Activated CD4-positive, alpha-beta T cell treated with anti-CD3 and anti-CD28 coated beads, Interleukin-2, Interleukin-4, amounts not matched to agents 100 ng/mL and 50 ng/mL, durations not matched to agents 16 hours and 8 hours (primary cell): Measurements from ENCODE around the gene PDE4D.

ENCODE experiments used
- DNase-seq: peaks from one replicate; pipeline ENCODE4 v3.0.0-alpha.2; 2020; ENCODE audit warnings: low spot score

PDE4D gene

DNA sequence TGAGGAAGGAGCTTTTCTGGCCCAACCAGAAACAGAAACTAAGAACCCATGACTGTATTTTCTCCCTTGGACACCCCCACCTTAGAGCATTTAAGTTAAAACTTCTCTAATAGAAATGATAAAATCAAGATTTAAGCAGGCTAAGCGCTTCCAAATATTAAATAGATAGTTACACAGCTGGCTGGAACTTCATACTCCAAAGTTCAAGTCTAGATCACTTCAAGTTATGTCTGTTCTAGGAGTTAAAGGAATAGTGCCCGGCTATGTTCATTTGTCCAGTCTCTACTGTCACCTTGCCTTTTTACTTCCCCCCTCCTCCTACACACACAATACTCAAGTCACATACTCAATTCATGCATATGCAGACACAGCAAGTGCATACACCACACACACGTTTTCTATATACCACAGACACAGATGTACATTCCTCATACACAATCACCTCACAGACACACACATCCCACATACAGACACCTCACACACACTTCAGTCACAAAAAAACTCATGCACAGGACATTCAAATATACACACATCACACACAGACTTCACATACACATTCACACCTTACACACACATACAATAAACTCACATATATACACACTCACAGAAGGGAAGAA, 237.7 kb downstream of the PDE4D start:
- DNase-seq: no peak

DNA sequence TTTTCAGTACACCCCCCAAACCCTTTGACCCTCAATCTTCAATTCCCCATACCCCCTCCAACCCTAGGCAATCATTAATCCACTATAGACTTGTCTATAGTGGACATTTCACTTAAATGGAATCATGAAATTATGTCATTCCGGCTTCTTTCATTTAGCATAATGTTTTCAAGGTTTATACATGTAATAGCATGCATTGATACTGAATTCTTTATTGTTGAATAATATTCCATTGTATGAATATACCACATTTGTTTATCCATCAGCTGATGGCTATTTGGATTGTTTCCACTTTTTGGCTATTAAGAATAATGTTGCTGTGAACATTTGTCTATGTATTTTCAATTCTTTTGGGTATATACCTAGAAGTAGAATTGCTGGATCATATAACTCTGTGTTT, 238.8 kb downstream of the PDE4D start:
- DNase-seq: no peak

DNA sequence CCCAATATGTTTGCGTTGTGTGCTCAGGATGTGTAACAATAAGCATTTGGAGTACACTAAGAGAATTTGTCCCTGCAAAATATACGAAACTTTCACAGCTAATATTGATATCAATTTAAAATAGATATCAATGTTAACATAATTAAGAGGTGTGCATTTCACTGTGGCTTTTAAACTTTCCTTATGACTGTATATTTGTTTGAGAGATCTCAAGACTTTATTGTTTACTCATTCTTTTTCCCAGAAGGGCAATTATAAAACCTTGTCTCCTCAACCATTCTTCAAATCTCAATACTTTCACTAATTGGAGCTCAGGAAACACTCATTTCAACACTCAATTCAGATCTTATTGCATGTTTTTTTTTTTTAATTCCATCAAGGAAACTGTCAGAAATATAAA, 241.1 kb downstream of the PDE4D start:
- no peak for DNase-seq

DNA sequence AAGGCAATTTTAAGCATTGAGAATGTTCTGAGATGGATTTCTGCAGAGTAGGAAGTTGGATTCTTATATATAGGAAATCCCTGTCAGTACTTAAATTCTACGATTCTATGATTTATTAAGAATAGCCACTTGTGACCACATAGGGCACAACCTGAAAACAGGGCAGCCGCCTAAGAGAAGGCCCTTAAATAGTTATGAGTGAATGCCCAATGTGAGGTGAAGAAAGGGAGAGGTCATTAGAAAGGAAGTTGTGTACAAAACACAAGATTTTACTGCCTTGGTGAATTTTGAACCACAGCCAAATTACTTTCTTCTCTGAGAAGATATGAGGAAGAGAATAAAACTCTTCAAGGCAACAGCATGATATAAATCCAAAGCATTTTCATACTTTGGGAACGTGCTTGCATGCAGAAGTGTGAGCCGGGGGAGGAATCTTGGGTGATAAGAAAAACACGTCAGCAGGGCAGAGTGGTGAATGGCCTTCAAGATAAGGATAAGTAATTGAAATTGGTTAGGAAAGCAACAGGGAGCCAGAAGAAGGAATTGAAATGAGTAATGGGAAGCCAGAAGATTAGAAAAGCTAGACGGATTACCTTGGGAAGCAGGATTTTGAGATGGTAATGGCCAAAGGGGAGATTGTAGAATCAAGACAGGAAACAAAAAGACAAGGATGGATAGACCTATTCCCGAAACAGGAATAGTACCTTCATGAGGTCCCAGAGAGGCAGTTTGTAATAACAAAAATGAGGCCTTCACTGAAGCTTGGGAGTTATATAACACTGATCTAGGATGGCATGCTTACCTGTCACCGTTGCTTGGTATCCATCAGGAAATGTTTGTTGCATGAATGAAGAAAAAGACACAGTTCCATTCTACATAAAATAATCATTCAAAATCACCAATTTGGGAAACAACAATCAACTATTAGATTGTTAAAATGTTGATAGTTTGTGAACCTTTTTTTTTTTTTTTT, 244.3 kb downstream of the PDE4D start:
- no peak for DNase-seq

DNA sequence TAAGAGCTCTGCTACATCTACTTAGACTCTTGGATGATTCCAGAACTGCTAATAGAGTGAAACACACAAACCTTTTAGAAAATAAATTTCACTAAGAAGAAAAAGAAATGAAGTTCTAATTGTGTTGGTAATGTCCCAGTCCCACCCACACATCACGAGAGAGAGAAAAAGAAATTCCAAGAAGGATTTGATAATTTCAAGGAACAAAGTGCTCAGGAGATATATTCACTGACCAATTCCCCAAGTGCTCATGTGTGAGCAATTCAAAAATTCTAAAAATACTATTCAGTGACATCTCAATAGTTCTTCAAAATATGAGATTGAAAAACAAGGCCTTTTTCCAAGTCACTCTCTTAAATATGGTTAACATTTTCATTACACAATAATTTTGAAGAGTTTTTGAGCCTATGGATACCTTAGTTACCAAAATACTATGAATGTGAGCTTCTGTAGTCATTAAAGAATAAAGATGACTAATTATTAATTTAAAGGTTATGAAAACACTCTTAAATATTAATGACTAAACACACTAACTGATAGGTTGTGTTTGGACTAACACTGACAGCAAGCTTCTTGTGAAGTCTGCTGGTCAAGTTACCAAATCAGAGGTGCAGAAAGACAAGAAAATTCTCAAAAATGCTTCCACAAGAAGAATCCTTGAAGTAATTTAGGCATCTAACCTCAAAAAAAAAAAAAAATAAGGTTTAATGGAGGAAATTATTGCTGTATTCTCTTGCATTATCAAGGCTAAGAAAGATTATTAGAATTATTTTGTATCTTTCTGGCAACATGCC, 245.3 kb downstream of the PDE4D start:
- DNase-seq: no peak

DNA sequence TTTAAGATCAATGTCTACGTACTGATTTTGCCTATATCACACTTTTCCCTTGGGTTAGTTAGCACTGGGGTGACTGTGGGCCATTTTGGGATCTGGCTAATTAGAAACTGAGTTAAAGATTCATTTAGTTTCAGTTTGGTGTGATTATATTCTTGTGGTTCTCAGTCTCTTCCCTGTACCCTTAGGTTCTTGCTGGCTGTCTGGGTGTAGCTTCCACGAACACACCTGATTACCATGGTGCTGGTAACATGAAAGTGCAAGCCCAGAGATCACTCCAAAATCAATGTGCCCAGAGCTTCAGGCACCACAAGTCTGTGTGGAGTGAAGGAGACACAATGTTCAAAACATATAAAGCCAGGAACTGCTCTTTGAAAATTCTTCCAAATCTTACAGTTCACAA, 248.1 kb downstream of the PDE4D start:
- DNase-seq: no peak

DNA sequence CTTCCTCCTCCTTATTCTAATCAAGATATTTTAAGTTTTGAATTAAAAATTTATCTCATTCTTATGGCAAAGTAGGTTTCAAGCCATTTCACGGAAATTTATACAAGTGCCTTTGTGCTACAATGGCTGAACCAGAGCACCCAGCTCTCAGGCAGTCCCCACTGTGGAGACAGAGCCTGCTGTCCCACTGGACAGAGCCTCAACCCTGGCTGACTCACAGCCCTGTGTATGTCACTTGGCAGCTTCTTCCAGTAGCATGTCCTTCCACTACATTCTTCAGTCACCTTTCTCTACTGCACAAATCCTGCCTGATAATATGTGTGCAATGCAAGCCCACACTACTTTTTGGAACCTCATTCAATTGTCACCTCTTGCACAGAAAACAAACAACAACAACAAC, 253.1 kb downstream of the PDE4D start:
- no peak for DNase-seq

DNA sequence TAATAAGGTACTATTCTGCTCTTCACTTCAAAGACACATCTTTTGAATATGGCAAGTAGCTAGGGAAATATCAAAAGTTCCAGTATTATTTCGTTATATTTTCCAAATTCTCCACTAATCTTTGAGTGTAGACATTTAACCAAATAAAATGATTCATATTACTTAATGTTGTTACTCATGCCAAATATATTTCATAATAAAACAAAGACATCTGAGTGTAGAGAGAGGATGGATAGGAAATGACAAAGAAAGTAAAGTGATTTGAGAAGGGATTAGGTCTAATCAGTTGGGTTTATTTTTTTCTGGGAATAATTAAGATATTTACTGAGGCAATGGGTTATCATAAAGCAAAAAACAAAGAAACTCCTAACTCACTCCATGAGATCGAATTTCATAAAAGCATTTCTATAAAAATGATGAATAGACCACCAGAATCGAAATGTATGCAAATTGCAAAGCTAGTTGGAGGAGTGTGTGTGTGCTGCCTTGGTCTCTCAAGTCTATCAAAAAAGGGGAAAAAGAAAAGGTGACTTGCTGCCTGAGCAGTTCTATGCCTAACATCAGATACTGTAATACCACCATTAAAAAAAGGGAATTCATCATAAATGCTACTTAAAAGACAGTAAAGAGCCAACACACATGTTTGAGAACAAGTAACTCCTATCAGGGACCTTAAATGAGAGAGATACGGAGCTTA, 255.5 kb downstream of the PDE4D start:
- DNase-seq: no peak

DNA sequence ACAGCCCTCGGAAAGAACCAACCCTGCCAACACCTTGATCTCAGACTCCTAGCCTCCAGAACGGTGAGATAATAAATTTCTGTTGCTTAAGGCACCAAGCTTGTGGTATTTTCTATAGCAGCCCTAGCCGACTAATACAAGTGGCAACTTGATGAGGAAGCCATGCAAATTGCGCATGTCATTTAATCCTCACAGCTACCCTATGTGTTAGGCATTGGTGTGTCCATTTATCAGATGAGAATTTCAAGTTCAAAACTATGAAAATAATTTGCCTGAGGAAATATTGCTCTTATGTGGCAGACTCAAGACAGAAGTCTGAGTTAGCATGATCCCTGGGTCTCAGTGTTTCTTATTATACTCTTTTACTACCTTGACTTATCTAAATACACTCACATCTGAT, 264.0 kb downstream of the PDE4D start:
- DNase-seq: no peak

DNA sequence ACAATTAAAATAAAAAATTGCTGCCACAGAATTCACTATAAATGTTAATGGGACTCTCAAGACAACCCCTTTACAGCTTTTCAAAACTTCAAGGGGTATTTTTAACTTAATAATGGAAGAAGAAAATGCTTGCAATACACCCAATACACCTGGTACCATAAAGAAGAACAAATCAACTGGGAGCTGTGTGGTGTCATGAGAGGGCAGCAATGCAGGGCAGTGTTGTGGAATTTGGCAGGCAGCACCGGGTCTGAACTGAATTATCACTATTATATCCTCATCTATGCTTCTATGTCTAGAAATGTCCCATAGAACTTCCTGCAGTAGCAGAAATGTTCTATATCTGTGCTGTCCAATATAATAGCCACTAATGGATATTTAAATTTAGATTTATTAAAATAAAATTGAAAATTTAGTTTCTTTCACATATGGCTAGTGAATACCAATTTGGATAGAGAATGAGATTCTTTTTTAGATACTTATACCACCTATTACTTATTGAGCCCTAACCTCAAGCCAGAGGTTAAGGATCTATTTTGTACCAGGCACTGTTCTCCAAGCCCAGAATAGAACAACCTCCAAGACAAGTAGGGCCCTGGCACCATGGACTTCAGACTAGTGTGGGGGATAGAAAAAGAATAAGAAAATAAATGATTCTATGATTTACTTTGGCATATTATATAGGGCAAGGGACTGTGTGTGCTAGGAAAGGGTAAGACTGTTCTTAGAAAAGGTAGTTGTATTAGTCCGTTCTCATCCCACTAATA, 265.3 kb downstream of the PDE4D start:
- no peak for DNase-seq

DNA sequence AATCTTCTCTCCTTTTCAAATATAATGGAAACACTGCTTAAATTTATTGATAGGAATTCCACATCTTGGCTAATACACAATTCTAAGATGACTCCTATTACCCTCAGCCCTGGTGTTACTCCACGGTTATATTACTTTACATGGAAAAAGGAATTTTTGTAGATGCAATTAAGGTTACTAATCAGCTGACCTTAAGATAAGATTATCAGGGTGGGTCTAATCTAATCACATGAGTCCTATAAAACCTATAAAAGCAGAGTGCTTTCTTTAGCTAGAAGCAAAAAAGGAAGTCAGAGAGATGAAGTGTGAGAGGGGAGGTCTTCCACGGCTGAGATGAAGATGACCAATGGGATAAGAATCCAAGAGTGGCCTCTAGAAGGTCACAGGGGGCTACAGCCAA, 268.6 kb downstream of the PDE4D start:
- no peak for DNase-seq

DNA sequence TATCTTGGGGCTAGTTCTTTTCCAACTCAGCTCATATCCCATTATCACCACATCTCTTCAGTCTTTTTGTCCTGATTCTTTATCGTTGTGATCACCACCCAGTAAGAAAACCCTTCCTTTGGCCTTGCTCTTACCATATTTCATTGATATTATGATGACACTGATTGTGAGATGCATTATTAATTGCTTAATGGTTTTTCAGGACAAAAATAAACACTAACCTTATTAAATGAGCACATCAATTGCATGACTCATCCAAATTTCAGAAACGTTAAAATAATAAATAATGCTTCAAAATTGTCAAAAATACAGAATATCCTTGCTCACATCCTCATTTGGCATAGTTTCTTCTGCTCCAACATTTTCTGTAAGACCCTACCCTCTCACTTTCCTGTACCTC, 270.7 kb downstream of the PDE4D start:
- DNase-seq: no peak

DNA sequence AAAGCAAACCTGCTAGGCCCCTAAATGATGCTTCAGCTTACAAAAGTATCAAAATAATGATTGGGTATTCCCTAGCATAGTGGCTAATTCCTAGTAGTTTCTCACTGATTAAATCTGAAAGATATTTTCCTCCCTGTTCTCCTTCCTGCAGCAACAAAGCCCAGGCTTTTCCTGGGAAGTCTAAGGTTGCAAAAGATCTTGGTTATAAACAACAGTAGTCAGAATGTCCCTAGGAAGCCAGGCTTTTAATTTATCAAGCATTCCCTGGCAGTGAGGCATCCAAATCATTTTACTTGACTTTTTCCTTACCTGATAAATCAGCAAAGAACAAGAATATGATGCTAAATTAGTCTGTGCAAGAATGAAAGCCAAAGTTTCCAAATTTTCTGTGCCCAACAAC, 272.0 kb downstream of the PDE4D start:
- DNase-seq: no peak

DNA sequence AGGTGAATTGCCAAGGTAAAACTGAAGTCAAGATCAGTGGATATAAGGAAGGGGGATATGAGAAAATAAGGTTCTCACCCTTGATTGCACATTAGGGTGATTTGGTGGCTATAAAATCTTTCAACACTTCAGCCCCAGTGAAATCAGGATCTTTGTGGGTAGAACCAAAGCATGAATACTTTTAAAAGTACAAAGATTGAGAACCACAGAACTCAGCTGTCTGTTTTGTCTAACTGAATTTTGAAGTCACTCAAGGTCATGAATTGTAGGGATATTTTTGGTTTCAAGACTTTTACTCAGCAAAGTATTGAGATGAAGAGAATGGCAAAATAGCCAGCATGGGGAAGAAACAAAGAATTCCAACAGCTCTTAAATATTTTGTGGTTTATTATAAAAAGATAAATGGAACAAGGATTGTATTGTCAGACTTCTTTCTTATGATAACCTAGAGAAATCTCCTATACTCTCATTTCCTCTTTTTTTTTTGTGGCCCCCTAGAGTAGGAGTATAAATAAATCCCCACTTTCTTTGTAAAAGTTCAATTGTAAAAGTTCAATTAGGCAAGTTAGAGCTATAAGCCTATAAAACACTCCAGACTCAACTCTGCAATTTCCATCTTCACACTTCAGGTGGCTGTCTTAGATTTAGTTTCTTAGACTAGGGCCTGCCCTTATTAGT, 272.9 kb downstream of the PDE4D start:
- DNase-seq: no peak

DNA sequence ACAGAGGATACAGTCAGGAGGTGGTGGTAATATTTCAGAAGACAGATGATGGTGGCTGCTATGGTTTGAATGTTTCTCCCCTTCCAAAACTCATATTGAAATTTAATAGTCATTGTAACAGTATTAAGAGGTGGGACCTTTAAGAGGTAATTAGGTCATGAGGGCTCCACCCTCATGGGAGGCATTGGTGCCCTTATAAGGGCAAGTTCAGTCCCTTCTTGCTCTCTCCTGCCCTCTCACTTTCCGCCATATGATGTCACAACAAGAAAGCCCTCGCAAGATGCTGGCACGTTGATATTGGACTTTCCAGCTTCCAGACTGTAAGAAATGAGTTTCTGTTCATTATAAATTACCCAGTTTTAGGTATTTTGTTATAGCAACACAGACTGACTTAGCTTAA, 274.9 kb downstream of the PDE4D start:
- no peak for DNase-seq

DNA sequence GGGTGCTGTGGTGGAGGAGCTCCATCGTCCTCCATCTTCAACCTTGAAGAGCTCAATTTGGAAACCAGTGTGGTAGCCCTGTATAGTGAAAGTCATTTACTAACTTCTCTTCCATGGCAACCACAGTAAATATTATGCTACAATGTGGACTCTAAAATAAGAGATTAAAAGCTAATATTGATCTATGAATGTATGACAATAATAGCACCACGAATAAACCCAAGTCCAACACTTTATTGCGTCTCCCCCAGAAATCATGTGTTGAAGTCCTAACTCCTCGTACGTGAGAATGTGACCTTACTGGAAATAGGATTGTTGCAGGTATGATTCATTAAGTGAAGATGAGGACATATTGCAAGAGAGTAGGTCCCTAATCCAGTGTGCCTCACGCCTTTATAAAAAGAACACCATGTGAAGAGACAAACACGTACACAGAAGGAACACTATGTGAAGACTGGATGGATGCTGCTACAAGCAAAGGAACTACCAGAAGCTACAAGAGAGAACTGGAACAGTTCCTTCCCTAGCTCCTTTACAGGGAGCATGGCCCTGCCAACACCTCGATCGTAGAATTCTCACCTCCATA, 276.2 kb downstream of the PDE4D start:
- DNase-seq: no peak

DNA sequence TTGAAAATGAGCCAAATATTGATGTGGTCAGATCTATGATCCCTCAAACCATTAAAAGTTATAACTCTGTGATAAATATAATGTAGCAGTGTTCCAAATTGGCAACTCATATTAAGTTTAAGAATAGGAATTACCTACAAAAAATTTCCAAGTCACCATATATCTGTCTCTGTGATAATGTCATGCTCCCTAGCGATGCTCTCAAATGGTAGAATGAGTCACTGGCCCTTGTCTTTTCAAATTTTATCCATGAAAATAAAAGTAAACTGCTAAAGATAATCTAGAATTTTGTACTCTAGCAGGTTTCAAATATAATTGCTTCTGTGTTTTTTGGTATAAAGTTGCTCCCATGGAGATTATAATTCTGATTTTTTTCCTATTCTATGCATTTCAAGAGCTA, 277.1 kb downstream of the PDE4D start:
- no peak for DNase-seq

DNA sequence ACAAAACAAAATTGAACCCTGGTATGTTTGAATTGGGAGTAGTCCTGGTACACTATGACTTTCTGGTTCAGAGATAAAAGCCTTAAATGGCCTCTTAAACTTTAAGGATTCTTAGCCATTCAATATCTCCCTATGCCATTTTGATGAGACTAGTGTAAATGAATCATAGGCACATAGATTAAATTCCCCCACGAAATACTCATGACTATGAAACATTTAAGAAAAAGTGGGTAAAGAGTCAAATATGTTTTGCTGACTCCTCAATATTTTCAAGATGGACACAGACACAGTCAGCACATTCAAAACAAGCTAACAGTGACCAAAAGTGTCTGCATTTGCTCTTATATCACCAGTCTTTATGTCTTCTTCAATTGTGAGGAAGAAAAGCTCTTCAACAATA, 278.3 kb downstream of the PDE4D start:
- DNase-seq: no peak

DNA sequence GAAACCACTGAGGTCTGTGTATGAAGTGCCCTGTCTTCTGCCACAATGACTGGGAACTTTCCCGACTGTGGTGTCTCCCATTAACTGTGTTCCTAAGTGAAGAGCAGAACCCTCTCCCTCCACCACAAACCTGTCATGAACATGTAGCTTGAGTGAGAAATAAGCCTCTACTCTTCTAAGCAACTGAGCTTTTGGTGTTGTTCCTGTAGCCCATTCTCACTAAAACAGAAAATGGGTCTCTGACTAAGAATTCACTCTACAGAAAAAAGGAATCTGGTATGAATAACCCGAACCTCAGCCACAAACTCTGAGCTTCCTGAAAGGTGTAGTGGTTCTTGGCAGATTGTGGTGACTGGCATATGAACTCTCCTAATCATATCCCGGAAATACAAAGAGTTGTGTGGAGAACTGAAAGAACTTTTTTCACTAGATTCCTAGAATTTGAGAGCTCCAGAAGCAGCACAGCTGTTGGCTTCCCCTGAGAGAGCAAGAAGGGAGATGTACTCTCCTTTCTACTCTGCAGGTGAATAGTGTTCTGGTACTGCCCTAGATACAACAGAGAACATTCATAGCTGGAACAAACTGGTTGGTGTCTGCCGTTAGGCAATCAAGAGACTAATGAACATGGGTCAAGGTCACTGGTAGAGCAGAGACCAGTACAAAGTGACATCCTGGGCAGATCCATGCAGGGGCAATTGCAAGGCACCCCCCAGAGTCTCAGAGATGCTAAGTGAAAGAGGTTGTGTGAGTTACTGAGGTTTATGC, 283.8 kb downstream of the PDE4D start:
- DNase-seq: peak; percentile 69

DNA sequence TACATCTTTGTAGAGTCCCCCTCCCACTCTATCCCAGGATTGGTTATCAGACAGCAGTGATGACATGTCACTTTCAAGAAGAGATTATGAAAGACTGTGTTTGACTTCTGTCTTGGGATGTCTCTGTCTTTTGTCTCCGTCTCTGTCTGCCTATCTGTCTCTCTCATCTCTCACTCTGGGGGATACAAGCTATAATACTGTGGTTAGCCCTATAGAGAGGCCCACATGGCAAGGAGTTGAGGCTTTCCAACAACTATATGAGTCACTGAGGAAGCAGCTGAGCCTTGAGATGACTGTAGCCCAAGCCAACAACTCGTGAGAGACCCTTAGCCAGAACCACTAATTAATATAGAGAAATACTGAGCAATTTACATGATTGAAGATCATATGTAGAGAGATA, 284.8 kb downstream of the PDE4D start:
- peak; percentile 77 for DNase-seq
